Testis (tissue), 2 donors: ENCODE results near the gene IL25.

Source experiments
- CTCF ChIP-seq, 3 experiments: fragments of 450-650 bp in 2 of 3; fragments of 200-600 bp in 1 of 3; sonication (generic) in 1 of 3; IDR thresholded peaks; one replicate each; pipeline ENCODE4 v1.5.1; 2016 to 2019; ENCODE audit warnings: antibody characterized with exemption in 3 of 3, mild to moderate bottlenecking in 2 of 3, moderate library complexity in 1 of 3
- POLR2A ChIP-seq: fragments of 450-650 bp; IDR thresholded peaks from one replicate; pipeline ENCODE4 v1.6.1; 2017; ENCODE audit warnings: antibody characterized with exemption, mild to moderate bottlenecking, moderate library complexity

- TF ChIP-seq CTCF (IDR thresholded peaks at IDR 0.05), result no peak
- TF ChIP-seq POLR2A, result no peak
These were observed 23.5 kb downstream of the IL25 start for GRCh38 chr14:23396126-23396525.
